SHP77 treated with DMSO at 0.1 percent for 48 hours (cell line): ENCODE measurements around the gene CPA5.

Experiments
- DNase-seq: peaks from one replicate; lab custom pipeline; 2025; lab: John Stamatoyannopoulos, UW

The CPA5 gene

DNA sequence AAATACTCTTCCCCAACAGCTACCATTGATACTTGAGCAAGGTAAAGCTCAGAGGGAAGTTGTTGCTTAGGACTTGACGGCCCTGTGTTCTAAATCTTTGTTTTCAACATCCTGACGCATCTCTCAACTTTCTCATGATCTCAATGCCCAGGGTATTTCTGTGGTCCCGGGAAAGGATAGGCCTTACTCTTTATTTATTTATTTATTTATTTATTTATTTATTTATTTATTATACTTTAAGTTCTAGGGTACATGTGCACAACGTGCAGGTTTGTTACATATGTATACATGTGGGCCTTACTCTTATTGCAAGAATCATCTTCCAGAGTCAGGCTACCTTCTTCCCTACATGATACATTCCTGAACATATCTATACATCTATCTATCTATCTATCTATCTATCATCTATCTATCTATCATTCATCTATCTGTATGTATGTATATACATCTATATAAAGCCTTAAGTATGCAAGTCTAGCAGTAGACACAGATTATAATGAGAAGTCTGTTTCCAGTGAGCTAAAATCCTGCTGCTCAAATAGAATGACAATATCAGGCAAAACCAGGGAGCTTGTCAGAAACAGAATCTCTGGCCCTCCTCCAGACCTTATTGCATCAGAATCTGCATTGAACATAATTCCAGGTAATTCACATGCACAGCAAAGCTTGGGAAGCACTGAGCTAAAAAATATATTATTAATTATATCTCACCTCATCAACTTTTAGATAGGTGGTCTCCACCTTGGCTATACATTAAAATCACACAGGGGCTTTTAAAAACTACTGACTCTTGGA, 12.2 kb upstream of the CPA5 start:
- DNase-seq: no peak

DNA sequence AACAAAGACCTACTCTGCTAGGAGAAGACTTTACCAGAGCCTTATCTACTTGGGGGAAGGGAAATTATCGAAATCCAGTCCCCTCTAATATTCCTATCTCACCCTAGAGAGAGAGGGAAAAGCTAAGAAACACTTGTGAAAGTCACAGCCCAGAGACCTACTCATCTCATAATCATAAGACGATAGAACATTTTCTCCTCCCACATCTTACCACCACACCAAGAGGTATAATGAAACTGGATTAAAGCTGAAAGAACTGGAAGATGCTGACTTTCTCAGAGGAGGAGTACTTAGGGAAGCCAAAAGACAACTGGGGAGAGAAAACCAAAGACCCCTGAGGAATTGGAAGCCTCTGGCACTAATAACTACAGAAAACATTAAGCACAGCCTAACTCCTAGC, 10.8 kb upstream of the CPA5 start:
- no peak for DNase-seq

DNA sequence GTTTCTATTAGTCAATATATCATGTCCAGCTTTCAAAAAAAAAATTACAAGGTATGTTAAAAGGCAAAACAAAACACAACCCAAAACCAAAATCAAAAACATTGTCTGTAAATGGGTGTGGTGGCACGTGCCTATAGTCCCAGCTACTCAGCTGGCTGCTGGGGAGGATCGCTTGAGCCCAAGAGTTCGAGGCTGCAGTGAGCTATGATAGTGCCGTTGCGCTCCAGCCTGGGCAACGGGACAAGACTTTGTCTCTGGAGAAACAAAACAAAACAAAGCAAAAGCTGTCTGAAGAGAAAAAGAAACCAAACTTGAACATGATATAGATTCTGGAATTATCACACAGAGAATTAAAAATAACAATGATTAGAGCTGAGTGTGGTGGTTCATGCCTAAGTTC, 10.3 kb upstream of the CPA5 start:
- DNase-seq: no peak

DNA sequence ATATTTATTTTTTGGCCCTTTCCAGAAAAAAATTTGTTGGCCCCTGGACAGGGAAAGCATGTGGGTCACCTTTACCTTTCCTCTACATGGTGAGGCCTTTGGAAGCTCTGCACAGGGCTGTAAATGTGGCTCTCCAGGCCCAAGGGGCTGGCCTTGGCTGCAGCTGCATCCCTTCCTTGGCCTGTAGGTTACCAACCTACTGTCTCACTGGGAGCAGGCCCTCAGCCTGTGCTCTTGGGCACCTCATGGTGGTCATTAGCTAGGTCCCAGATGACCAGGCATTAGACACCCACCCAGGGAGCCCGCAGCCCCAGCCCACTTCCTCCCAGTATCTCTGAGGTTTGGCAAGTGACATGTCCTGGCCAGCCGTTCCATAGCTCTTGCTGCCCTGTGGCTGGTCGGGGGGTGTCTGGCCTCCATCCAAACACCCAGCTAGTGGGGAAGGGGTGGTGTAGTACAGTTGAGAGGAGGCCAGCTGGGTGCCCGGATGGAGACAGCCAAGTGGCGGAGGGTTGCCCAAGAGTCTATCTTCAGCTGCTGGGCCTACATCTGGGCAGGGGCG, 7.1 kb upstream of the CPA5 start:
- DNase-seq: no peak

DNA sequence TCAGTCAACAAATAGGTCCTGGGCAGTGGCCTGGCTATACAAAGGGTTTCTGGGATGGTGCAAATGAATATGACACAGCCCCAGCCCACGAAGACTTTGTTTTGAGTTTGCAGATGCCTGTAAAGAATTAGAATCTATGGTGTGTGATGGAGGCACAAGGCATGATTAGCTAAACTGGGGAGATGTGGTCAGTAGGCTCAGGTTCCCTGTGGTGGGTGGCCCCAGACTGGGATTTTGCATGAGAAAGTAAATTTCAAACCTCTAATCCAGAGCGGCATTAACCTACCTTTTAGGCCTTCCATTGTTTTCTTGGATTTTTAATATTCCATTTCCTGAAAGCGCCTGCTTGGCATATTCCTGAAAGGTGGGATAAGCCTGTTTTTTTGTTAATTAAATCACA, 6.4 kb upstream of the CPA5 start:
- no peak for DNase-seq

DNA sequence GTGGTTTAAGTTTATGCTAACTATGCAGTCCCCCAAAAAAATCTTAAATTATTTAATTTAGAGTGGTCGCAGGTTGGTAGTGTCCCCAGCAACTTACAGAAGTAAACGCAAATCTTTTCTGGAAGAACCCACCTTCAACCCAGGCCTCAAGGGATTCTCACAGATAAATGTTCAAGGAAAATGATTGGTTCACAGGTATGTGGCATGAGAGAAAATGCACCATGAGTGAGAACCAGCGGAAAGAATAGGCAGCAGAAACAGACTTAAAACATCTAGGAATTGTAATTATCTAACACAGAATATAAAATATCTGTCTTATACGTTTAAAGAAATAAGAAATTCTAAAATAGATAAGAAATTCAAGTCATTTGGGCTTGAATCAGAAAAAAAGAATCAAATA, 2.7 kb upstream of the CPA5 start:
- no peak for DNase-seq

DNA sequence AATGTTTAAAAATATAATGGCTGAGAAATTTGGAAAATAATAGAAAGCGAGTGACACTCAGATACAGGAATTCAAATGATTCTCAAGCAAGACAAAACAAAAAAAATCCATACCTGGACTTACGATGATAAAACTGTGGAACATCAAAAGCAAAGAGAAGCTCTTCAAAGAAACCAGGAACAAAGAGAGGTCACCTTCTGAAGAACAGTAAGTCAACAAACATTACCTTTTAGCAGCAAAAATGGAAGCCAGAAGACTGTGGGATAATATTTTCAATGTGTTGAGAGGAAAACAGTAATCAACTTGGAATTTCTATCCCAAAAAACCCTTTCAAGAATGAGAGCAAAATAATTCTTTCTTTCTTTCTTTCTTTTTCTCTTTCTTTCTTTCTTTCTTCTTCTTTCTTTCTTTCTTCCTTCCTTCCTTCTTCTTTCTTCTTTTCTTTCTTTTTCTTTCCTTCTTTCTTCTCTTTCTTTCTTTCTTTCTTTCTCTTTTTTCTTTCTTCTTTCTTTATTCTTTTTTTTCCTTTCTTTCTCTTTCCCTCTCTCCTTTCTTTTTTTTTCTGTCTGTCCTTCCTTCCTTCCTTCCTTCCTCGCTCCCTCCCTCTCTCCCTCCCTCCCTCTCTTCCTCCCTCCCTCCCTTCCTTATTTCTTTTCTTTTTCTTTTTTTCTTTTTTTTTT, 1.8 kb upstream of the CPA5 start:
- no peak for DNase-seq

DNA sequence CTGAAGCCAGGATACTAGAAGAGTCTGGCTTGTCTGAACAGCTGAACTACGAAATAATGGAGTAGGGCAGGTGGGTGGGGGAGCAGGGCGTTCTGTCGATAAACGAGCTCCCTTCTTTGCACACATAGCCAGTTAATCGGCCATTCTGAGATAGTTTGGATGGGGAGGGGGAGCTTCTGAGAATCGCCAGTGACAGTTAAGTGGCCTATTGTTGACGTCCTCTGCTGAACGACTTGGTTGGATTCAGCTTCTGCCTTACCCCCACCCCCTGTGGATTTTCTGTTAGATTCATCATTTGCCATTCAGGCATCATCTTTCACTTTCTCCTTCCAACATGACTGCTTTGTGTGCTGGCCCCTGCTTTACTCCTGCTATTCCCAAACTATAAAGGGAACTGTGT, 520 bp downstream of the CPA5 start:
- DNase-seq: no peak

DNA sequence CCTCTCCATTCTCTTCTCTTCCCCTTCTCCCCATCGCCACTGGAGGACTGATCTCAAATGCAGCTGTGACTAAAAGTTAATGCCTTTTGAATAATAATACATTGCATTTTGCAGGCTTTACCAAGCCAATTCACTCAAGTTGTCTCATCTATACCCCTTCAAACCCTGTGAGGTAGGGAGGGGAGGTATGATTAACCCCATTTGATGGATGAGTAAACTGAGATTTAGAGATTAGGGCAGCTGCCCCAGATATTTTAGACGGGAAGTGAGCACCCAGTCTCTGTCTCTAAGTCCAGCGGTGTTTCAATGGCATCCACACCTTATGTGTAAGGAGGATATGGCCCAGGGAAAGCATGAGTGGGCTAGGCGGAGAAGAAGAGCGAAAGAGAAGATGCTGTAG, 1.1 kb downstream of the CPA5 start:
- no peak for DNase-seq

DNA sequence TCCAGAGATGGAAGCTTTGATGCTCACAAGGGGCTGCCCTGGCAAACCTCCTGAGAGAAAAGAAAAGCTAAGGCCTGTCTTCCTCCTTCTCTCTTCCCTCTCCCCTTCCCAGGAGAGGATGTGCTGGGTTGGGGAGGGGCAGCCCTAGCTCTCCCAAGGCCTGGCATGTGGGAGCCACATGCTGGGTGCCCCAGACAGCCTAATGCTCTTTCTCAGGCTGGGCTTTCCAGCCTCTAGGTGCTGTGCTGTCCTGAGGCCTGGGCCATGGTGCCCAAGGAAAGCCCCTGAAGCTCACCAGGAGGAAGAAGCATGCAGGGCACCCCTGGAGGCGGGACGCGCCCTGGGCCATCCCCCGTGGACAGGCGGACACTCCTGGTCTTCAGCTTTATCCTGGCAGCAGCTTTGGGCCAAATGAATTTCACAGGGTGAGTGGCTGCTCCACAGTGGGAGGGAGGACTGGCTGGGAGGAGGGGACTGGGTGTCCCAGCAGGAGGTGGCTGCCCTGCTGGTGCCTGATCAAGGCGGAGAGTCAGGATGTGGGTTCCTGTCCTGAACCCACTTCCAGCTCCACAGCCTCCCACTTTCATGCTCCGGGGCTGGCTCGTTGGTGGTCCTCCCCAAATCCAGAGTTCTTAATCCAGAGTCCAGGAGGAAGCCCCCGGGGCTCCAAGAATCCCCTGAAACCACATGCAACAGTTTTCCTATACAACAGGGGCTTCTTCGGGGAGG, 1.7 kb downstream of the CPA5 start:
- no peak for DNase-seq

DNA sequence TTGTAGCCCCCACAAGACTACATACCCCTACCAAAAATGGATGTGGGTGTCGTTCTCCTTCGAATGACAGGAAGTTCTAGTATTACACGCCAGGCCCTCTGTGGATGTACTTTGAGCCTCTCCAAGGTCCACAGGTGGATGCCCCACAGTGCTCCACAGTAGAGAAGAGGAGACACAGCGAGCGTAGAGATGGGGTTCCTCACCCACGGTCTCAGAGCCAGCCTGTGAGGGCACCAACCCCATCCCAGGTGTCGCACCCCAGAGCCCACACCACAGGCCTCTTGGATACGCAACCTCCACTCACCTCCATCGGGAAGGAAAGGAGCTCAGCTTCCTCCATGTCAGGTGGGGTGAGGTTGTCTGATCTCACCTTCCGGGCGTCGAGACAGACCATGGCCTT, 2.3 kb downstream of the CPA5 start:
- no peak for DNase-seq

DNA sequence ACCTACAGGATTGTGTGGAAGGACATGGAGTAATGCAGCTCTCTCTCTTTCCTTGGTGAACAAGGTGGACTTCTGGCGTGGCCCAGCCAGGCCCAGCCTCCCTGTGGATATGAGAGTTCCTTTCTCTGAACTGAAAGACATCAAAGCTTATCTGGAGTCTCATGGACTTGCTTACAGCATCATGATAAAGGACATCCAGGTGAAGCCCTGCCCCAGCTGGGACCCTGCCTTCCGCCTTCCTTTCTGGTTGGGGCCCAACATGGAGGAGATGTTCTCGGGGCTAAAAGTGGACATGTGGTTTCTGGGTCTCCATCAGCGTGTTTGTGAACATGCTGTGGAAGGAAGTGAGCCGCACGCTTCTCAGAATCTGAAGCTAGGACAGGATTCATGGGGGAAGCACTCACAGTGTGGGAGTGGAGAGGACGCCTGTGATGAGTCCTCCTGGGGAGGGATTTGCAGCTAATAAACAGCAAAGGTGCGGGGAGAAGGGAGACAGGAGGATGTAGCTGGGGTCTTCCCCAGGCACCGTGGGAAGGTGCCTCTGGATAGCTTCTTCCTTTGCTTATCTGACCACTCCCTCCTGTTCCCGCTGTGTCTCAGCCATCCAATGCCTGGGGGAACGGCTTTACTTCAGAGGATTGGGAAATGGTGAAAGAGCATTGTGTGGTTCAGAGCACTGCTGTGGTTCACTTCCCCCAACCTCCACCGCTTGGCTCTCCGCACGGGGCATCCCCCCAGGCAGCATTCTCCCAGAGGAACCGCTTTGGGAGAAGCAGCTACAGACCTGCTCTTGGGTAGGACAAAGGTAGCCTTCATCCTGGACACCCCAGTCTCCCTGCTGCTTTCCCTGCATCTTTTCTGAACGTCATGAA, 5.5 kb downstream of the CPA5 start:
- DNase-seq: no peak

DNA sequence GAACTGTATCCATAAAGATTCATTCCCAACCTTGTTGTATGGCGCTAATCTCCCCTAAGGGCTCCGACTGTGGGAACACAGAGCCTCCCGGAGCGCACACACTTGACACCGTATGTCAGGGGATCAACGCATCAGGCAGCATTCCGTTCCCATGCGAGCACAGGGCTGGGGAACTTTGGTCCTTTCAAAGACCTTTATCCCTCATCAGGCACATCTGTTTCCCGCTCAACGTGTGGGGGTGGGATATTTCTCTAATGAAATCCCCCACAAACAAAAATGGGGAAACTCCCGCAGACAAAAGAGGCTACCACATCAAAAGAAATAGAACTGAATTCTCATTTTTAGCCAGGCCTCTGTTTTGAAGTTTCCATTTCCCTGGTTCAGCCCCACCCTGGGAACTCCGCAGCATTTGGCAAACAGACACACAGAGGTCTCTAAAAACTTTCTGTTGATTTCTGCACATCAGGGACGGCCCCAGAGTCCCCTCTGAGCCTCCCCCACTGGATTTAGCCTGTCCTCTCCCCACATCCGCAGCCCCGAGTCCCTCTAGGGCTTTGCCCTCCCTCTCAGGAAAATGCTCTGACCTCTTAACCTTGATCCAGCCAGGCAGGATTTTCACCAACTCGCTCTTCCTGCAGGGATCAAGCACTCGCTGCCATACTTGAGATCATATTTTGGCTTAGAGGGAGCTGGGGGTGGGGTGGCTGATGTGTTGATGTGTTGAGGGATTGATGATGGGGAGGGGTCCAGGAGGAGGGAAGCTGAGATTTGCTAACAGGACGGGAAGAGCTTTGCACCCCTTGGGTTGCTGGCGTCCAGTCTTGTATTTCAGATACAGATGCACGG, 6.6 kb downstream of the CPA5 start:
- no peak for DNase-seq

DNA sequence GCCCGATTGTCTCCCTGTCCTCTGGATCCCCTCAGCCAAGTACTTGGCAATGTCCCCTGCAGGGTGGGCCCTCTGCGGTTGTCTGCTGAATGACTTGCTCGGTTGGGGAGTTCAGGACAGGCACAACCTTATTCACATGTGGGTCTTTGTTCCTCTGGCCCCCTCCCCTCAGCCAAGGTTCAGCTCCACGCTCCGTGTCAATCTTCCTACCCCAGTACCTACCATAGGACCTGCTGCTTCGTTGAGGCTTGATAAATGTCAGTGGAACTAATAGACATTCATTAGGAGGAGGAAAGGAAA, 7.1 kb downstream of the CPA5 start:
- DNase-seq: no peak

DNA sequence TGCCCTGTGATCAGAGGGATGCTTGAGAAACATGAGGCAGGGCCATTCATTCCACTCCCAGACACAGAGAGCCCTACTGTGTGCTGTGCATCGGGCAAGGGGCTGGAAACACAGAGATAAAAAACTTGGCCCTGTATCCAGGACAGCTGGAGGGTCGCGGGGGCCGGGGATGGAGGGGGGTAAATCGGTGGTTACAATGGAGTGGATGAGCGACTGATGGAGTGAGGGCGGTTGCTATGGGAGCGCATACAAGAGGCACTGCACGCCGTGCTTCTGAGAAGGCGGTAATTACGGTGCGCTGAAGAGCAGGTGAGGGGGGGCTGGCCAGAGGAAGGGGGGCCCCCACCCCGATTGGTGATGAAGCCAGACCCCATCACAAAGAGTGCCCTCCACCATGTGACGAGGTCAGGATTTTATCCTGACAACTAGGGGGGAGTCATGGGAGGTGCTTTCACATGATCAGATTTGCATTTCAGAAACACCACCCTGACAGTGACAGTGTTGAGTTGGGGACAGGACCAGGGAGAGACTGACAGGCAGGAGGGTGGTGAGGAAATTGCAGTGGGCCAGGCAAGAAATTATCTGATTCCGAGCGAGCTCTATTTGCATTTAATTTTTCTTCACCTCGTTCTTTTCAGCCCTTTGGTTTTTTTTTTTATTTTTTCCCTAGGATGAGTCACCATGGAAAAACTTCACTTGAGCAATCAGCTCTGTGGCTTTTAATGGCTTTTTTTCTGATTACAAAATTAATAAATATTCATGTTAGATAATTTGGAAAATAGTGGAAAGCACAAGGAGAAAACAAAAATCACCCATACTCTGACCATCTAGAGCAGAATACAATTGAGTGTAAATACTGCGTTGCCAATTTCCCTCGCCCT, 7.8 kb downstream of the CPA5 start:
- DNase-seq: no peak

DNA sequence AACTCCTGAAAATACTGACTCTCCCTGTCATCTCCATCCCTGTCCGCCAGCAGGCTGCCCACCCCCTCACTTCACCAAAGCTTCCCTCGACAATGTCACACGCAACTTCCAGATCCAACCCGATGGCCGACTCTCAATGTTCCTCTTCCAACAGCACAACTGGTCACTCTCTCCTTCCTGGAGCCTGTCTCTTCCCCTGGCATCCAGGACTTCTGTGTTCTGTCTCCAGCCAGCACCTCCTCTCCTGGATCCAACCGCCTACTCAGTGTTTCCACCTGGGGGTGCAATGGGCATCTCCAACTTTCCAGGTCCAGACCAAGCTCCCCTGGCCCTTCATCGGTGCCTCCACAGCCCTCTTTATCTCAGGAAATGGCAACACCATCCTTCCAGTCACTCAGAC, 8.6 kb downstream of the CPA5 start:
- DNase-seq: no peak

DNA sequence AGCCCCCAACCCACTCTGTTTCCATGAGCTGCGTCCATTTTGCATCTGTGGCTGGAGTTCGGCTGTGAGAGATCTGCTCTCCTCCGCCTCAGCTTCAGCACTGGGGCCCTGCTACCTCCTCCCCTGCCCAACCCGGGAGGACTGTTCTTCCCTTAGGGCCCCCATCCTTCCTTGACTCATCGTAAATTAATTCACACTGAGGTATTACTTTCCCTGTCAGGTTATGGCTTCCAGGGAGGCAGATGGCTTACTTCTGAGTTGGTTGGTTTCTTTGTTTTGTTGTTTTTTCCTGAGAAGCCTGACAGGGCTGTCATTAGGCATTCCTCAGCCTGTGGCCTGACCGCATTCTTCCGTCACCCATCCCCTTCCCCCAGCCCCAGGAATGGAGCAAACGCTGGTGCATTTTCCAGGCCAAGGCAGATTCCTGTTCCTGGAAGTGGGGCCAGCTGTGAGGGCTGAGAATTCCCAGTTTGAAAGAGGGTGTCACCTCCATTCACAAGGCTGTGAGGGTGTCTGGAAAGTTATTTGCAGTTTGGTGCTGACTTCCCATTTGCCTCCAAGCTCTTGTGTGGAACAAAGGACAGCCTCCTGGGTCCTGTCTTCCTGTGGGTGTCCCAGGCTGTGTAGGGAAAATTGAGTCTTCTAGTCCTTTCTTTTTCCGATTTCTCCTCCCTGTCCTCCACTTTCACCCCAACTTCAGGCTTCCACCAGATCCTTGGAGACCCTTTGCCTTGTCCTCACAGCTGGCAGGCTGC, 11.7 kb downstream of the CPA5 start:
- no peak for DNase-seq

DNA sequence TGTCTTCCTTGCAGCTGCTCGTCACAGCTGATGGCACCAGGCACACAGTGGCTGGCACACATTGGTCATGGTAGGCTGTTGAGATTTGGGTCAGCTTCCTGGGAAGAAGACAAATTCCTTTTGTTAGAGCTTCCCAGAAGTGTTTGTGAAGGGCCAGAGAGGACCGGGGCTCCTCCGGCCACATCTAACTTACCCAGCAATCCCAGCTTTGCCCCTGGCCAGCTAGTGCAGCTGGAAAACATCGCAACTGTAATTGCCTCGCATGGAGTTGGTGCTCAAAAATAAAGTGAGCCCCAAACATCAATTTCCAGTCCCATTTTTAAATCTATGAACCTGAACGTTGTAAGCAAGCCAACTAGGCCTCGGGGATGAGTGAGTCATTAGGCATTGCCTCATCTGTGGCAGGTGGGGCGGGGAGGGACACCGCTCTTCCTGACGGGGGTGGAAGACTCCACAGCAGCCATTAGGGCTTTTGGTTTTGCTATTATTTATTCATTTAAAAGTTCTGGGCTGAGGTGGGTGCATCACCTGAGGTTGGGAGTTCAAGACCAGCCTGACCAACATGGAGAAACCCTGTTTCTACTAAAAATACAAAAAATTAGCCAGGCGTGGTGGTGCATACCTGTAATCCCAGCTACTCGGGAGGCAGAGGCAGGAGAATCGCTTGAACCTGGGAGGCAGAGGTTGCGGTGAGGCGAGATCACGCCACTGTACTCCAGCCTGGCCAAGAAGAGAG, 12.4 kb downstream of the CPA5 start:
- no peak for DNase-seq

DNA sequence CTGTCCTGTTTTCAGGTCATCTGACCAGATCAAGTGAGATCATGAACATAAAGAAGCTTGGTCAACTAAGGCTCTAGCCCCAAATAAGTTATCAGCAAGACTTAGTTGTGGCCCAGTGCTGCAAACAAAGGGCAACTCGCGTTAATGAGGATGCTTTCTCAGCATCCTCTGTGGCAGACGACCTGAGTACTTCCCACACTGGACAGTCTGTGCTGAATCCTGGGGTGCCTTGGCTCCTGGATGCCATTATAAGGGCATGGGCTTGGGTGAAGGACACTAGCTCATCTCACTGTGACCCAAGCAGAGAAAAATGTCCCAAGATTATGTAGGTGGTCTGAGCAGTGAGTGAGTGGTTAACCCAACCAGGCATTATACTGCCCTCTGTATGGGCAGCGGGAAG, 13.9 kb downstream of the CPA5 start:
- no peak for DNase-seq
